DOHH2 (cell line): ENCODE measurements around the gene TRIM47.
A peak's percentile ranks its signal among the peaks of the same experiment; 100 is the strongest.

Source experiments
- H3F3A ChIP-seq: fragments of 200-600 bp; sonication (generic), shearing (Covaris generic); 2 replicates; pipeline ENCODE4 v1.6.0; 2016; ENCODE audit warnings: antibody characterized with exemption, mild to moderate bottlenecking; ENCODE audit not compliant: control insufficient read depth, insufficient read depth
- H3K27ac ChIP-seq: fragments of 200-600 bp; sonication (generic); 2 replicates; pipeline ENCODE4 v1.5.1; 2014; ENCODE audit warnings: low read depth, mild to moderate bottlenecking, low read length, moderate library complexity
- H3K27me3 ChIP-seq: fragments of 200-600 bp; sonication (generic); 2 replicates; pipeline ENCODE4 v1.6.1; 2014; ENCODE audit warnings: mild to moderate bottlenecking, low read length, mixed read lengths; ENCODE audit not compliant: control insufficient read depth
- H3K36me3 ChIP-seq: fragments of 200-600 bp; sonication (generic); 2 replicates; pipeline ENCODE4 v1.6.1; 2014; ENCODE audit warnings: mild to moderate bottlenecking, low read length, moderate library complexity, mixed read lengths; ENCODE audit not compliant: control insufficient read depth
- H3K4me1 ChIP-seq: fragments of 200-600 bp; sonication (generic); 2 replicates; pipeline ENCODE4 v1.6.1; 2014; ENCODE audit warnings: mild to moderate bottlenecking, low read length, mixed read lengths; ENCODE audit not compliant: control insufficient read depth
- H3K4me2 ChIP-seq: fragments of 200-600 bp; sonication (generic); 2 replicates; pipeline ENCODE4 v1.6.0; 2014; ENCODE audit warnings: mild to moderate bottlenecking, low read length, moderate library complexity
- H3K4me3 ChIP-seq: fragments of 200-600 bp; sonication (generic); 2 replicates; pipeline ENCODE4 v1.5.1; 2014; ENCODE audit warnings: mild to moderate bottlenecking, low read length, mixed read lengths
- H3K79me2 ChIP-seq: fragments of 200-600 bp; sonication (generic); 2 replicates; pipeline ENCODE4 v1.6.1; 2014; ENCODE audit warnings: mild to moderate bottlenecking, low read length, mixed read lengths; ENCODE audit not compliant: control insufficient read depth
- H3K9me2 ChIP-seq: fragments of 200-600 bp; sonication (generic); replicated peaks from 2 replicates; pipeline ENCODE4 v1.6.1; 2014; ENCODE audit warnings: mild to moderate bottlenecking, low read length, mixed read lengths; ENCODE audit not compliant: control insufficient read depth
- H3K9me3 ChIP-seq: fragments of 200-600 bp; sonication (generic); 2 replicates; pipeline ENCODE4 v1.6.1; 2014; ENCODE audit warnings: antibody characterized with exemption, low read length, mixed read lengths; ENCODE audit not compliant: control insufficient read depth, insufficient read depth
- H4K20me1 ChIP-seq: fragments of 200-600 bp; sonication (generic); 2 replicates; pipeline ENCODE4 v1.6.0; 2014; ENCODE audit warnings: low read depth, mild to moderate bottlenecking, antibody characterized with exemption, low read length, moderate library complexity; ENCODE audit not compliant: control insufficient read depth, insufficient read depth
- EZH2phosphoT487 ChIP-seq: fragments of 200-600 bp; sonication (generic); IDR thresholded peaks from 2 replicates; pipeline ENCODE4 v1.6.1; 2017; ENCODE audit warnings: borderline replicate concordance, mild to moderate bottlenecking, antibody characterized with exemption, low read length, moderate library complexity, mixed read lengths
- TF ChIP-seq, protein P1 (sequence below): fragments of 200-600 bp; sonication (generic); IDR thresholded peaks from one replicate; pipeline ENCODE4 v1.5.1; 2014; ENCODE audit warnings: antibody characterized with exemption, mild to moderate bottlenecking, low read depth, low read length; ENCODE audit not compliant: poor library complexity, severe bottlenecking

TRIM47 gene

DNA sequence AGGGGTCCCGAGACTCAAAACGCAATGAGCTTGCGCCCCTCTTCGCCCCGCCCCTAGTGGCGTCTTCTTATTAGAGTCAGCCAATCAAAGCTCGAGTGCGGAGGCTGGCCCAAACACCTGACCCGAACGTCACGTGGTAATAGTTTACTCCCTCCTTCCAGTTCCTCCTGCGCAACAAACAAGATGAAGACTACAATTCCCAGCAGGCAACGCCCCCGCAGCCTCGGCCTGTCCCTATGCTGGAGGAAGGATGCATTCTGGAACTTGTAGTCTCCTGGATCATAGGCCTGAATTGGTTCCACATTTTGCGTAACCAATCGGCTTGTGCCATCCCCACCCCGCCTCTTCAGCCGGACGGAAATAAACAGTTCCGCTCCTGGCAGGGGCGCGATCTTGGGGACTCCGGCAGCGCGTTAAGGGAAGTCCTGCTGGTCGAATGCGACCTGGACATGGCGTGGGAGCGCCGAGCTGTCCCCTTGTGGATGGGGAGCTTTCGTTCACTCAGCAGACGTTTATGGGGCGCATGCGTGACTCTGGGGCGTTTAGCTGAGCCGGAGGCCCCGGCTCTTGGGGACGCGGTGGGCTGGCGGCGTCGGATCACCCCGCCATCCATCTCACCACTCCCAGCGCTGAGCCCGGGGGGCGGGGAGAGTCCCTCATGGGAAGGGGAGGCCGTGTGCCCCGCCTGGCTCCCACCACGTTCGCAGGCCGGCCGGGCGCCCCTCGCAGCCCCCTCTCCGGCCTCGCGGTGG lies 22.9 kb downstream of the TRIM47 start, which contains the start of gene WBP2:
TSS of gene WBP2 (minus strand) at position 26 of the 752 bp plus-strand sequence. CDS start 38 bp downstream, outside the sequence.
- Histone ChIP-seq H3K9me2 (no peaks in the 10 kb centered on the region), H3F3A (peaks cover 14% of the 10 kb centered on the region), H3K36me3 (peaks cover 11% of the 10 kb centered on the region), H3K27me3 (no peaks in the 10 kb centered on the region), H3K4me3 (peak within 1 kb of the TSS; percentile 94), H3K27ac (peak within 1 kb of the TSS; percentile 79), H3K4me2 (peak within 1 kb of the TSS; percentile 96), H4K20me1 (peaks cover 8% of the 10 kb centered on the region; the same call in 1 of the 2 replicates), H3K9me3 (no peaks in the 10 kb centered on the region), H3K79me2 (peaks cover 25% of the 10 kb centered on the region), H3K4me1 (peaks cover 35% of the 10 kb centered on the region)
- TF ChIP-seq, protein P1, sequence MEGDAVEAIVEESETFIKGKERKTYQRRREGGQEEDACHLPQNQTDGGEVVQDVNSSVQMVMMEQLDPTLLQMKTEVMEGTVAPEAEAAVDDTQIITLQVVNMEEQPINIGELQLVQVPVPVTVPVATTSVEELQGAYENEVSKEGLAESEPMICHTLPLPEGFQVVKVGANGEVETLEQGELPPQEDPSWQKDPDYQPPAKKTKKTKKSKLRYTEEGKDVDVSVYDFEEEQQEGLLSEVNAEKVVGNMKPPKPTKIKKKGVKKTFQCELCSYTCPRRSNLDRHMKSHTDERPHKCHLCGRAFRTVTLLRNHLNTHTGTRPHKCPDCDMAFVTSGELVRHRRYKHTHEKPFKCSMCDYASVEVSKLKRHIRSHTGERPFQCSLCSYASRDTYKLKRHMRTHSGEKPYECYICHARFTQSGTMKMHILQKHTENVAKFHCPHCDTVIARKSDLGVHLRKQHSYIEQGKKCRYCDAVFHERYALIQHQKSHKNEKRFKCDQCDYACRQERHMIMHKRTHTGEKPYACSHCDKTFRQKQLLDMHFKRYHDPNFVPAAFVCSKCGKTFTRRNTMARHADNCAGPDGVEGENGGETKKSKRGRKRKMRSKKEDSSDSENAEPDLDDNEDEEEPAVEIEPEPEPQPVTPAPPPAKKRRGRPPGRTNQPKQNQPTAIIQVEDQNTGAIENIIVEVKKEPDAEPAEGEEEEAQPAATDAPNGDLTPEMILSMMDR: peak; percentile 74
- TF ChIP-seq EZH2phosphoT487: no peak

DNA sequence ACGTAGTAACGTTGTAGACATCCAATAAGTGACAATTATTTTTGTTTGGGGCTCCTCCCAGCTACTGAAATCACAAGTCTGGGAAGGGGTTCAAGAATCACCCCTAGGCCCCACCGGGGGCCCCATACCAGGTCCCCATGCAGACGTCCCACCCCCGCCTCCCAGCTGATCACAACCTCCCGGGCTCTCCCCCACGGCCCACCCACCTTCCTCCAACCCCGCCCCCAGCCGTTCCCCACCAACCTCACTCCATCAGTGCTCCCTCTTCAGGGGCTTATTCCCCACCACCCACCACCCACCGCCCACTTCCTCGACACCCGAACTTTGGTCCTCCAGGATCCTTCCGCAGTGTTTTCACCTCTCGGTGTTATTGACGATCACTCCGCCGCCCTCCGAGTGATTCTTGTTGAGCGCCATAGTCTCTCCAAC lies 23.5 kb downstream of the TRIM47 start:
- TF ChIP-seq, protein P1: no peak
- TF ChIP-seq EZH2phosphoT487: no peak
- Histone ChIP-seq H3K4me3 (peak overlapping the region; percentile 87), H3K36me3 (peaks cover 12% of the 10 kb centered on the region), H3F3A (peaks cover 14% of the 10 kb centered on the region), H4K20me1 (peaks cover 8% of the 10 kb centered on the region; the same call in 1 of the 2 replicates), H3K9me3 (no peaks in the 10 kb centered on the region), H3K9me2 (no peaks in the 10 kb centered on the region), H3K4me1 (peaks cover 35% of the 10 kb centered on the region), H3K79me2 (peaks cover 25% of the 10 kb centered on the region), H3K4me2 (peak overlapping the region; percentile 96), H3K27me3 (no peaks in the 10 kb centered on the region), H3K27ac (peak overlapping the region; percentile 18; the same call in 1 of the 2 replicates)

DNA sequence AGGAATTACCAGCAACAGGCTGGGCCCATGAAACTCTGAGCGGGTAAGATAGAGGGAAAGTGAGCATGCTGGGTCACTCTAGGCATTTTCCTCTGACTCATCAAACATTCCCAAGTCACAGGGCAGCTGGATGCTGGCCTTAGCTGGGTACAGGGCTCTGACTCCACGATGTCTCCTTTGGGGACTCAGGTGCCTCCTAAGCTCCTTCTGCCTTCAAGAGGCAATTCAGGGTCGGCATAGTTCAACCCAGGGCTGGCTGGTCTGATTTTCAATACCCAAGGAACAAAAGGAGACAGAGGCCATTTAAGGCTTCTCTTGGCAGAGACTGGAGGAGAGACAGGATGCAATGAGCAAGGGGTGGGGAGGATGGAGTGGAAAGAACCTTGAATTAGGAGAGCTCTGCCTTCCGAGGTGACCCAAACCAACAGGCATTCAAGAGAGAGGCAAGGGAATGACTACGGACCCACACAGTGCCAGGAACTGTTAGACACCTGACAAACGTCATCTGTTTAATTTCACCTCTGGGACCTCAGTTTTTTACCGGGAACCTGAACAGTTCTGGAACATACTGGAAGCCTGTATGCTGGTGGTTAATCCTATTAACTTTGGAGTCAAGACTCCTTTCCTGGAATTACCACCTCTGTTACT lies 24.2 kb downstream of the TRIM47 start:
- Histone ChIP-seq H3K4me1 (peaks cover 35% of the 10 kb centered on the region), H3K27ac (no peak overlapping the region), H3K4me2 (peak overlapping the region; percentile 96), H3K36me3 (peaks cover 18% of the 10 kb centered on the region), H3K4me3 (peak overlapping the region; percentile 87), H3F3A (peaks cover 14% of the 10 kb centered on the region), H3K9me3 (no peaks in the 10 kb centered on the region), H3K79me2 (peaks cover 25% of the 10 kb centered on the region), H4K20me1 (peaks cover 8% of the 10 kb centered on the region; the same call in 1 of the 2 replicates), H3K27me3 (no peaks in the 10 kb centered on the region), H3K9me2 (no peaks in the 10 kb centered on the region)
- TF ChIP-seq, protein P1: no peak
- TF ChIP-seq EZH2phosphoT487: no peak
